ENCODE data around the gene DLX4. TPM values are rescaled to one million over a fixed set of nuclear protein-coding genes. Genes with fewer than 3 reads are reported as not detected.

Gene DLX4
- total and polyA plus RNA-seq, 4 experiments from 2014 or later, result 0.22 to 1.2 (median 0.52) TPM

- Histone ChIP-seq H3K9me3 (ENCODE audit: control insufficient read depth in 1 of 2, low read length in 2 of 2) (no peaks in the 10 kb centered on the region), H3K27me3 (ENCODE audit: insufficient read depth, low read length) (peaks cover 9% of the 10 kb centered on the region), H3K4me3 (ENCODE audit: low read length in 2 of 2) (no peak overlapping the region), H3K27ac (ENCODE audit: low read depth, low read length) (no peak overlapping the region), H3K4me1 (ENCODE audit: insufficient read depth, low read length) (no peaks in the 10 kb centered on the region), H3K36me3 (ENCODE audit: insufficient read depth, low read length) (no peaks in the 10 kb centered on the region)
- Mint-ChIP-seq H3K27me3 (peaks cover 28 to 44% of the 10 kb centered on the region in 2 donors), H3K4me3 (no peak overlapping the region), H3K36me3 (no peaks in the 10 kb centered on the region), H3K9me3 (no peaks in the 10 kb centered on the region), H3K4me1 (peaks cover 0 to 3% (median 0%) of the 10 kb centered on the region in 4 donors), H3K27ac (no peak overlapping the region)
- POLR2A ChIA-PET (ENCODE audit: partially characterized antibody), result no interaction called here
- no peak for DNase-seq
- CTCF ChIA-PET (ENCODE audit: partially characterized antibody), result interaction anchor here (5.0 kb wide), 1 partner anchor 47 kb away, joined by 212 read pairs; the partner anchor contains the start of gene DLX3
- intact Hi-C loops (cut with micrococcal nuclease), result loop anchor here (5.0 kb wide), 1 partner anchor 67 kb away; no protein-coding TSS in a partner anchor
These were observed 19.4 kb upstream of the DLX4 start for GRCh38 chr17:49949634-49950033.

- Histone ChIP-seq H3K4me1 (ENCODE audit: insufficient read depth, low read length) (no peaks in the 10 kb centered on the region), H3K27ac (ENCODE audit: low read depth, low read length) (no peak overlapping the region), H3K4me3 (ENCODE audit: low read length in 2 of 2) (no peak overlapping the region), H3K36me3 (ENCODE audit: insufficient read depth, low read length) (no peaks in the 10 kb centered on the region), H3K9me3 (ENCODE audit: control insufficient read depth in 1 of 2, low read length in 2 of 2) (no peaks in the 10 kb centered on the region), H3K27me3 (ENCODE audit: insufficient read depth, low read length) (peaks cover 9% of the 10 kb centered on the region)
- DNase-seq, result no peak
- Mint-ChIP-seq H3K4me1 (peaks cover 0 to 3% (median 0%) of the 10 kb centered on the region in 4 donors), H3K27me3 (peaks cover 22 to 46% of the 10 kb centered on the region in 2 donors), H3K36me3 (no peaks in the 10 kb centered on the region), H3K4me3 (no peak overlapping the region), H3K27ac (no peak overlapping the region), H3K9me3 (no peaks in the 10 kb centered on the region)
- CTCF ChIA-PET (ENCODE audit: partially characterized antibody), result interaction anchor here (0.9 to 5.0 kb wide), 18 partner anchors 9 to 436 kb away, joined by 3 to 212 read pairs (median 4); partner anchors contain the start of gene DLX3
- intact Hi-C loops (cut with micrococcal nuclease), result loop anchor here (1.0 to 5.0 kb wide), 3 partner anchors 47 to 91 kb away; no protein-coding TSS in a partner anchor
- POLR2A ChIA-PET (ENCODE audit: partially characterized antibody), result interaction anchor here (0.6 to 1.5 kb wide), 2 partner anchors 27 to 45 kb away, joined by 3 to 7 read pairs; no protein-coding TSS in a partner anchor
These were observed 17.5 kb upstream of the DLX4 start for GRCh38 chr17:49951362-49952082.

- Mint-ChIP-seq H3K27ac (no peak overlapping the region), H3K4me3 (no peak overlapping the region), H3K27me3 (peaks cover 21 to 52% of the 10 kb centered on the region in 2 donors), H3K9me3 (peaks cover 0 to 1% (median 0%) of the 10 kb centered on the region in 8 donors), H3K36me3 (no peaks in the 10 kb centered on the region), H3K4me1 (peaks cover 0 to 3% (median 0%) of the 10 kb centered on the region in 4 donors)
- Histone ChIP-seq H3K36me3 (ENCODE audit: insufficient read depth, low read length) (no peaks in the 10 kb centered on the region), H3K27ac (ENCODE audit: low read depth, low read length) (no peak overlapping the region), H3K27me3 (ENCODE audit: insufficient read depth, low read length) (peaks cover 9% of the 10 kb centered on the region), H3K4me3 (ENCODE audit: low read length in 2 of 2) (no peak overlapping the region), H3K9me3 (ENCODE audit: control insufficient read depth in 1 of 2, low read length in 2 of 2) (no peaks in the 10 kb centered on the region), H3K4me1 (ENCODE audit: insufficient read depth, low read length) (no peaks in the 10 kb centered on the region)
- intact Hi-C loops (cut with micrococcal nuclease), result loop anchor here (1.0 to 5.0 kb wide), 3 partner anchors 46 to 92 kb away; no protein-coding TSS in a partner anchor
- POLR2A ChIA-PET (ENCODE audit: partially characterized antibody), result interaction anchor here (0.7 to 1.5 kb wide), 3 partner anchors 12 to 46 kb away, joined by 3 to 8 read pairs (median 7); no protein-coding TSS in a partner anchor
- peak; percentile 69 to 78 (median 75) for DNase-seq
- CTCF ChIA-PET (ENCODE audit: partially characterized antibody), result interaction anchor here (0.6 to 5.0 kb wide), 25 partner anchors 10 to 437 kb away, joined by 3 to 212 read pairs (median 3); partner anchors contain the start of gene DLX3
These were observed 16.6 kb upstream of the DLX4 start for GRCh38 chr17:49952209-49952911.

- Mint-ChIP-seq H3K27ac (no peak overlapping the region), H3K36me3 (no peaks in the 10 kb centered on the region), H3K27me3 (peaks cover 19 to 51% of the 10 kb centered on the region in 2 donors), H3K4me3 (no peak overlapping the region), H3K4me1 (peaks cover 0 to 3% (median 0%) of the 10 kb centered on the region in 4 donors), H3K9me3 (peaks cover 0 to 1% (median 0%) of the 10 kb centered on the region in 8 donors)
- CTCF ChIA-PET (ENCODE audit: partially characterized antibody), result interaction anchor here (0.6 to 5.0 kb wide), 21 partner anchors 10 to 438 kb away, joined by 3 to 212 read pairs (median 4); partner anchors contain the start of gene DLX3
- peaks cover 9% of the 10 kb centered on the region for H3K27me3 ChIP-seq (ENCODE audit: insufficient read depth, low read length)
- H3K4me3 ChIP-seq (ENCODE audit: low read length in 2 of 2), result no peak overlapping the region
- H3K27ac ChIP-seq (ENCODE audit: low read depth, low read length), result no peak overlapping the region
- no peaks in the 10 kb centered on the region for H3K4me1 ChIP-seq (ENCODE audit: insufficient read depth, low read length)
- H3K36me3 ChIP-seq (ENCODE audit: insufficient read depth, low read length), result no peaks in the 10 kb centered on the region
- no peaks in the 10 kb centered on the region for H3K9me3 ChIP-seq (ENCODE audit: control insufficient read depth in 1 of 2, low read length in 2 of 2)
- intact Hi-C loops (cut with micrococcal nuclease), result loop anchor here (1.0 to 5.0 kb wide), 3 partner anchors 45 to 92 kb away; no protein-coding TSS in a partner anchor
- no peak for DNase-seq
- POLR2A ChIA-PET (ENCODE audit: partially characterized antibody), result interaction anchor here (0.7 to 1.2 kb wide), 2 partner anchors 11 to 45 kb away, joined by 3 to 8 read pairs; no protein-coding TSS in a partner anchor
These were observed 16.0 kb upstream of the DLX4 start for GRCh38 chr17:49952912-49953497.

GRCh38 chr17:49955157-49955556 is 13.8 kb upstream of the DLX4 start:
- H3K4me1 Mint-ChIP-seq, result peaks cover 0 to 3% (median 0%) of the 10 kb centered on the region in 4 donors
- Histone ChIP-seq H3K27ac (ENCODE audit: low read depth, low read length) (no peak overlapping the region), H3K9me3 (ENCODE audit: control insufficient read depth in 1 of 2, low read length in 2 of 2) (no peaks in the 10 kb centered on the region), H3K4me3 (ENCODE audit: low read length in 2 of 2) (no peak overlapping the region), H3K4me1 (ENCODE audit: insufficient read depth, low read length) (no peaks in the 10 kb centered on the region), H3K36me3 (ENCODE audit: insufficient read depth, low read length) (no peaks in the 10 kb centered on the region), H3K27me3 (ENCODE audit: insufficient read depth, low read length) (peaks cover 9% of the 10 kb centered on the region)
- peaks cover 14 to 44% of the 10 kb centered on the region in 2 donors for H3K27me3 Mint-ChIP-seq
- H3K4me3 Mint-ChIP-seq, result no peak overlapping the region
- POLR2A ChIA-PET (ENCODE audit: partially characterized antibody), result interaction anchor here (0.6 kb wide), 1 partner anchor 1410 kb away, joined by 3 read pairs; the partner anchor contains the start of gene HOXB2
- no peak for DNase-seq
- CTCF ChIA-PET (ENCODE audit: partially characterized antibody), result interaction anchor here (0.7 to 4.1 kb wide), 4 partner anchors 10 to 43 kb away, joined by 3 to 67 read pairs (median 3); no protein-coding TSS in a partner anchor
- intact Hi-C loops (cut with micrococcal nuclease), result no loop called here
- no peaks in the 10 kb centered on the region for H3K36me3 Mint-ChIP-seq
- peaks cover 0 to 1% (median 0%) of the 10 kb centered on the region in 8 donors for H3K9me3 Mint-ChIP-seq
- H3K27ac Mint-ChIP-seq, result no peak overlapping the region

GRCh38 chr17:49956780-49957179 is 12.2 kb upstream of the DLX4 start:
- Histone ChIP-seq H3K27me3 (ENCODE audit: insufficient read depth, low read length) (peaks cover 6% of the 10 kb centered on the region), H3K27ac (ENCODE audit: low read depth, low read length) (no peak overlapping the region), H3K36me3 (ENCODE audit: insufficient read depth, low read length) (no peaks in the 10 kb centered on the region), H3K4me1 (ENCODE audit: insufficient read depth, low read length) (no peaks in the 10 kb centered on the region), H3K9me3 (ENCODE audit: control insufficient read depth in 1 of 2, low read length in 2 of 2) (no peaks in the 10 kb centered on the region), H3K4me3 (ENCODE audit: low read length in 2 of 2) (no peak overlapping the region)
- Mint-ChIP-seq H3K4me3 (no peak overlapping the region), H3K4me1 (peaks cover 0 to 3% (median 0%) of the 10 kb centered on the region in 4 donors), H3K36me3 (no peaks in the 10 kb centered on the region), H3K27me3 (peaks cover 15 to 43% of the 10 kb centered on the region in 2 donors), H3K27ac (peak overlapping the region in 1 of 7 donors; percentile 5), H3K9me3 (peaks cover 0 to 1% (median 0%) of the 10 kb centered on the region in 8 donors)
- no peak for DNase-seq
- ChIA-PET CTCF (ENCODE audit: partially characterized antibody) (interaction anchor here (0.7 to 4.1 kb wide), 6 partner anchors 10 to 76 kb away, joined by 3 to 67 read pairs (median 4); no protein-coding TSS in a partner anchor), POLR2A (ENCODE audit: partially characterized antibody) (no interaction called here)
- intact Hi-C loops (cut with micrococcal nuclease), result no loop called here
